BLaER1 treated with 17β-estradiol and CSF1 and Interleukin-3, amounts not matched to agents 10 nM and 100 nM (cell line): Measurements from ENCODE around the gene SCN3A.

ENCODE experiments used
- H3K27ac ChIP-seq, 11 experiments: shearing (Covaris generic); formaldehyde crosslinking; 2 replicates each; pipeline ENCODE4 v1.8.1; 2022
- H3K27me3 ChIP-seq, 11 experiments: shearing (Covaris generic); formaldehyde crosslinking; 2 replicates each; pipeline ENCODE4 v1.8.1; 2022
- H3K36me3 ChIP-seq, 11 experiments: shearing (Covaris generic); formaldehyde crosslinking; 2 replicates each; pipeline ENCODE4 v1.8.1; 2022
- H3K4me1 ChIP-seq, 10 experiments: shearing (Covaris generic); formaldehyde crosslinking; 2 replicates each; pipeline ENCODE4 v1.8.1; 2022
- H3K4me2 ChIP-seq, 11 experiments: shearing (Covaris generic); formaldehyde crosslinking; 2 replicates each; pipeline ENCODE4 v1.8.1; 2022
- H3K4me3 ChIP-seq, 10 experiments: shearing (Covaris generic); formaldehyde crosslinking; 2 replicates each; pipeline ENCODE4 v1.8.1; 2022
- H3K9ac ChIP-seq, 11 experiments: shearing (Covaris generic); formaldehyde crosslinking; 2 replicates each; pipeline ENCODE4 v1.8.1; 2022
- H3K9me3 ChIP-seq, 11 experiments: shearing (Covaris generic); formaldehyde crosslinking; replicated peaks in 1 of 11; 2 replicates each; pipeline ENCODE4 v1.8.1; 2022
- H4K20me1 ChIP-seq, 11 experiments: shearing (Covaris generic); formaldehyde crosslinking; 2 replicates each; pipeline ENCODE4 v1.8.1; 2022
- Cebpa-rat ChIP-seq, 11 experiments: shearing (Covaris generic); IDR thresholded peaks; 2 replicates each; pipeline ENCODE4 v1.8.1; 2022

SCN3A gene

GRCh38 chr2:165196411-165196810 lies 7.4 kb downstream of the SCN3A start:
- no peaks in the 10 kb centered on the region for H3K36me3 ChIP-seq
- H3K9me3 ChIP-seq, result no peaks in the 10 kb centered on the region
- no peak for TF ChIP-seq Cebpa-rat (IDR thresholded peaks at IDR 0.05)
- H3K27me3 ChIP-seq, result no peaks in the 10 kb centered on the region
- no peaks in the 10 kb centered on the region for H4K20me1 ChIP-seq
- H3K4me1 ChIP-seq, result peaks cover 0 to 12% (median 3%) of the 10 kb centered on the region in 10 experiments; a peak in 9 of 20 replicates
- H3K4me2 ChIP-seq, result no peak overlapping the region
- no peak overlapping the region for H3K27ac ChIP-seq
- no peak overlapping the region for H3K9ac ChIP-seq
- H3K4me3 ChIP-seq, result no peak overlapping the region

DNA sequence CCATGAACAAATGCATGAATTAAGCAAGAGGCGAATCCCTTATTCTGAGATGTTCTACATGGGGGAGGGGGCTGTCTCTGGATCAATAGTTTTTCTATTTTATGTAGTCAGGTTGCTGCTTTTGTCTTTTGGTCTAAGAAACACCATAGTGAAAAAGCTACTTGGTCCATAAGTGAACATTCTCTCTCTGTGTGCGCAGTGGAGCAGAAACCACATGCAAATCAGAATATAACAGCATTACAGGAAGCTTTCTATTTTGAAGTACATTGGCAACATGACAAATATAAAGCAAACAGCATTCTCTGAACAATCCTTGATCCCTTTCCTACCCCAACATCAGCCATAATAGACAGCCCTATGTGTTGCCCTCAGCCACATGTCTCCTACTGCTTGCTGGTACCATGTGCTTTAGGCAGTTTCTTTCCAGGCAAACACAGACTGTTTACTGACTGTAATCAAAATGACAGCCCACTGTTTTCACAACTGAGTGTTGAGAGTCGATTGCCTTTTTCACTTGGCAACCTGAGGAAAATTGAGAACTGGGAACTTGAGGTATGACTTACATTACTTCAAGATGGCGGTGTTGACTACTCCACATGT lies 10.6 kb downstream of the SCN3A start:
- TF ChIP-seq Cebpa-rat (IDR thresholded peaks at IDR 0.05), result no peak
- Histone ChIP-seq H3K4me3 (no peak overlapping the region), H3K4me1 (peaks cover 0 to 10% (median 2%) of the 10 kb centered on the region in 10 experiments; a peak in 7 of 20 replicates)

GRCh38 chr2:165192729-165193128 lies 11.1 kb downstream of the SCN3A start:
- no peak overlapping the region for H3K4me3 ChIP-seq
- no peak overlapping the region for H3K27ac ChIP-seq
- no peaks in the 10 kb centered on the region for H3K36me3 ChIP-seq
- no peaks in the 10 kb centered on the region for H3K27me3 ChIP-seq
- H3K9ac ChIP-seq, result no peak overlapping the region
- no peaks in the 10 kb centered on the region for H4K20me1 ChIP-seq
- H3K9me3 ChIP-seq, result no peaks in the 10 kb centered on the region
- peaks cover 0 to 10% (median 2%) of the 10 kb centered on the region in 10 experiments; a peak in 7 of 20 replicates for H3K4me1 ChIP-seq
- TF ChIP-seq Cebpa-rat (IDR thresholded peaks at IDR 0.05), result no peak
- peak overlapping the region in 2 of 11 experiments; percentile 18 to 37; a peak in 4 of 22 replicates for H3K4me2 ChIP-seq

More for the DNA sequence above, 10.6 kb downstream of the SCN3A start:
- Histone ChIP-seq H3K27me3 (no peaks in the 10 kb centered on the region), H4K20me1 (no peaks in the 10 kb centered on the region), H3K36me3 (no peaks in the 10 kb centered on the region), H3K4me2 (peak overlapping the region in 5 of 11 experiments; percentile 4 to 37 (median 14); a peak in 6 of 22 replicates), H3K9me3 (no peaks in the 10 kb centered on the region), H3K27ac (no peak overlapping the region), H3K9ac (no peak overlapping the region)

- Histone ChIP-seq H3K4me3 (no peak overlapping the region), H3K27me3 (no peaks in the 10 kb centered on the region), H4K20me1 (no peaks in the 10 kb centered on the region), H3K9me3 (no peaks in the 10 kb centered on the region), H3K9ac (no peak overlapping the region), H3K4me1 (peaks cover 0 to 10% (median 2%) of the 10 kb centered on the region in 10 experiments; a peak in 7 of 20 replicates), H3K36me3 (no peaks in the 10 kb centered on the region), H3K27ac (no peak overlapping the region), H3K4me2 (no peak overlapping the region)
- TF ChIP-seq Cebpa-rat (IDR thresholded peaks at IDR 0.05), result no peak
Measured at GRCh38 chr2:165191096-165191728, 12.6 kb downstream of the SCN3A start.

DNA sequence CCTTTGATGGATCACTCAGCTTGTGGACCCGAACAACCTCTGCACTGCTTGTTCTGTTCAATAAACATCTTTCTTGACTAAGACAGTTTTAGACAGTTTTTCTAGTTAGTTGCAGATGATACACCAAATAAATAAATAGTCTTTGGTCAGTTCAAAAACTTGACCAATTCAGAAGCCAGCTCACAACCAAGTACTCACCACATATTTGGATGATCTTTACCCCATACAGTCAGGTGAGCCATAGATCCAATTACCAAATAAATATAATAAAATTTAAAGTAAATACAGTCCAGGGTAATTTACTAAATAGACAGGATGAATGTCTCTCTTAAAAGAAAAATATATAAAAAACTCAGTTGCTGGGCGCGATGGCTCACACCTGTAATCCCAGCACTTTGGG lies 18.2 kb downstream of the SCN3A start:
- Histone ChIP-seq H3K9ac (no peak overlapping the region), H3K4me2 (no peak overlapping the region), H4K20me1 (no peaks in the 10 kb centered on the region), H3K27ac (no peak overlapping the region), H3K36me3 (no peaks in the 10 kb centered on the region), H3K4me1 (no peaks in the 10 kb centered on the region), H3K27me3 (no peaks in the 10 kb centered on the region), H3K9me3 (no peaks in the 10 kb centered on the region), H3K4me3 (no peak overlapping the region)
- no peak for TF ChIP-seq Cebpa-rat (IDR thresholded peaks at IDR 0.05)

GRCh38 chr2:165182029-165182428 lies 21.8 kb downstream of the SCN3A start:
- no peaks in the 10 kb centered on the region for H3K4me1 ChIP-seq
- no peaks in the 10 kb centered on the region for H4K20me1 ChIP-seq
- H3K9ac ChIP-seq, result no peak overlapping the region
- no peaks in the 10 kb centered on the region for H3K27me3 ChIP-seq
- TF ChIP-seq Cebpa-rat (IDR thresholded peaks at IDR 0.05), result no peak
- H3K9me3 ChIP-seq, result no peaks in the 10 kb centered on the region
- H3K27ac ChIP-seq, result no peak overlapping the region
- no peak overlapping the region for H3K4me2 ChIP-seq
- H3K4me3 ChIP-seq, result no peak overlapping the region
- H3K36me3 ChIP-seq, result no peaks in the 10 kb centered on the region

DNA sequence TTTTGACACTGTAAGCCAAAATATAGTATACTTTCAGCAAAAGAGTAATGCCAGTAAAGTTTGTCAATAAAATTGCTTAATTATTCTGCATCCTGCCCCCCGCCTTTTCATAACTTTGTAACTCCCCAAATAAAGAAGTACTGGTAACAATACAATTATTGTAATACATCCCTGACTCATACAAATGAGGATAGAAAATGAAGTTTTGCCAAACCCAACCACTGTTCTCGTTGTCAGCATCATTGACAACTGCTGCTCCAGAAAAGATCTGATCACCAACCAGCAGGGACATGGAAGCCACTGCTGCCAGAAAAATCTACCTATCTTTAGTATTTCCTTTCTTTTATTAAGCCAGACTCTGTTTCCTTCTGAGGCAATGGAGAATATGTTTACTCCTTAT lies 27.1 kb downstream of the SCN3A start:
- Histone ChIP-seq H3K9ac (no peak overlapping the region), H3K9me3 (no peaks in the 10 kb centered on the region), H3K4me1 (no peaks in the 10 kb centered on the region), H4K20me1 (no peaks in the 10 kb centered on the region), H3K36me3 (no peaks in the 10 kb centered on the region), H3K27me3 (no peaks in the 10 kb centered on the region), H3K27ac (no peak overlapping the region), H3K4me2 (no peak overlapping the region), H3K4me3 (no peak overlapping the region)
- no peak for TF ChIP-seq Cebpa-rat (IDR thresholded peaks at IDR 0.05)

GRCh38 chr2:165173215-165173614 lies 30.6 kb downstream of the SCN3A start:
- Histone ChIP-seq H3K4me1 (no peaks in the 10 kb centered on the region), H3K27ac (no peak overlapping the region), H4K20me1 (no peaks in the 10 kb centered on the region), H3K4me3 (no peak overlapping the region), H3K9me3 (no peaks in the 10 kb centered on the region), H3K4me2 (no peak overlapping the region), H3K36me3 (no peaks in the 10 kb centered on the region), H3K9ac (no peak overlapping the region), H3K27me3 (no peaks in the 10 kb centered on the region)
- no peak for TF ChIP-seq Cebpa-rat (IDR thresholded peaks at IDR 0.05)

DNA sequence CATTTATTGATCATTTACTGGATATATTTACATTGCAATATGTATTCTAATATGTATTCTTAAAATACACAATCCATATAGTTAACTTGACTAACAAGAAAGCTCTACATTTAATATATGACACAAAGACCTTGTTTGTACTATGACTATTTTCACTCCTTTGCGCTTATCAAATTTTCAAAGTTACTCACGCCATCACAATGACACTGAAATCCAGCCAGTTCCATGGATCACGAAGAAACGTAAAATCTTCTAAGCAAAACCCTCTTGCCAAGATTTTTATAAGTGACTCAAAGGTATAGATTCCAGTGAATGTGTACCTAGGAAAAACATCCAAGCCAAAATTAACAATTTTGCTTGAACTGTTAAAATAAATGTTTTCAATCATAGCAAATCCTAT lies 39.6 kb downstream of the SCN3A start:
- H3K4me3 ChIP-seq, result no peak overlapping the region
- TF ChIP-seq Cebpa-rat (IDR thresholded peaks at IDR 0.05), result no peak
- H3K4me2 ChIP-seq, result no peak overlapping the region
- no peak overlapping the region for H3K9ac ChIP-seq
- H3K36me3 ChIP-seq, result no peaks in the 10 kb centered on the region
- no peaks in the 10 kb centered on the region for H3K9me3 ChIP-seq
- no peaks in the 10 kb centered on the region for H4K20me1 ChIP-seq
- H3K27me3 ChIP-seq, result no peaks in the 10 kb centered on the region
- H3K4me1 ChIP-seq, result no peaks in the 10 kb centered on the region
- H3K27ac ChIP-seq, result no peak overlapping the region

DNA sequence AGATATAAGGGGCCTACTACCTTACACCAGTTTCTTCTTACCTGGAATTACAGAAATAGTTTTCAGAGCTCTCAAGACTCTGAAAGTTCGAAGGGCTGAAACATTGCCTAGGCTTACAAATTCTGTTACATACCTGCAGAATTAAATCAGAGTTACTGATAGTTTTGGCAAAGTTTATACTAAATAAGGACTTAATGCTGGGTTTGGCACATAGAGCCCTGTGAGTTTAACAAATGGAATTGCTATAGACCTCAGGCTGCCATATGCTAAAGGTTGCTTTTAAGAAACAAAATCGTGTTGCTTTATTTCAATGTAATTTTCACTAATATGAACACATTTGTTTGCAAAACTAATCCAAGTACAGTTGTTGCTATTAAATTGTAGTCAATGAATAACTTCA lies 40.1 kb downstream of the SCN3A start:
- no peak for TF ChIP-seq Cebpa-rat (IDR thresholded peaks at IDR 0.05)
- no peak overlapping the region for H3K4me2 ChIP-seq
- no peak overlapping the region for H3K4me3 ChIP-seq
- no peak overlapping the region for H3K27ac ChIP-seq
- no peak overlapping the region for H3K9ac ChIP-seq
- no peaks in the 10 kb centered on the region for H3K36me3 ChIP-seq
- no peaks in the 10 kb centered on the region for H4K20me1 ChIP-seq
- H3K4me1 ChIP-seq, result no peaks in the 10 kb centered on the region
- H3K9me3 ChIP-seq, result no peaks in the 10 kb centered on the region
- H3K27me3 ChIP-seq, result no peaks in the 10 kb centered on the region
